SHP77 treated with DMSO at 0.1 percent for 48 hours (cell line): ENCODE results near the gene LRP1B.
"Not testable (repeated sequence)": the region's sequence is repeated elsewhere in the genome, so short reads cannot be mapped to it uniquely, and the experiment has no call there.

Experiments used
- DNase-seq: peaks from one replicate; lab custom pipeline; 2025; lab: John Stamatoyannopoulos, UW

The LRP1B gene

GRCh38 chr2:141878016-141878415 lies 252.8 kb downstream of the LRP1B start:
- no peak for DNase-seq

GRCh38 chr2:141871913-141872634 lies 258.7 kb downstream of the LRP1B start:
- no peak for DNase-seq

- no peak for DNase-seq
These were observed 261.2 kb downstream of the LRP1B start for GRCh38 chr2:141869572-141869971.

- no peak for DNase-seq
These were observed 266.9 kb downstream of the LRP1B start for GRCh38 chr2:141863964-141864363.

GRCh38 chr2:141856215-141856919 lies 274.4 kb downstream of the LRP1B start:
- DNase-seq = no peak

GRCh38 chr2:141848191-141848590 lies 282.6 kb downstream of the LRP1B start:
- no peak for DNase-seq

- DNase-seq = no peak
These were observed 286.6 kb downstream of the LRP1B start for GRCh38 chr2:141844231-141844630.

GRCh38 chr2:141835103-141835502 lies 295.7 kb downstream of the LRP1B start:
- no peak for DNase-seq

GRCh38 chr2:141828761-141829160 lies 302.1 kb downstream of the LRP1B start:
- no peak for DNase-seq

- DNase-seq = no peak
These were observed 306.0 kb downstream of the LRP1B start for GRCh38 chr2:141824790-141825189.

- no peak for DNase-seq
These were observed 309.9 kb downstream of the LRP1B start for GRCh38 chr2:141820893-141821292.

GRCh38 chr2:141815320-141815719 lies 315.5 kb downstream of the LRP1B start:
- not testable (repeated sequence) for DNase-seq

GRCh38 chr2:141814150-141814549 lies 316.7 kb downstream of the LRP1B start:
- no peak for DNase-seq

GRCh38 chr2:141810148-141810547 lies 320.7 kb downstream of the LRP1B start:
- DNase-seq = no peak

- DNase-seq = no peak
These were observed 324.7 kb downstream of the LRP1B start for GRCh38 chr2:141806090-141806489.

- no peak for DNase-seq
These were observed 325.5 kb downstream of the LRP1B start for GRCh38 chr2:141805302-141805701.

- DNase-seq = no peak
These were observed 334.4 kb downstream of the LRP1B start for GRCh38 chr2:141796449-141796848.

- DNase-seq = no peak
These were observed 339.3 kb downstream of the LRP1B start for GRCh38 chr2:141791521-141791920.

GRCh38 chr2:141782574-141782973 lies 348.2 kb downstream of the LRP1B start:
- no peak for DNase-seq

- DNase-seq = no peak
These were observed 352.4 kb downstream of the LRP1B start for GRCh38 chr2:141778315-141778835.

- DNase-seq = no peak
These were observed 360.3 kb downstream of the LRP1B start for GRCh38 chr2:141770530-141770929.

GRCh38 chr2:141767691-141768090 lies 363.1 kb downstream of the LRP1B start:
- no peak for DNase-seq

- DNase-seq = no peak
These were observed 363.8 kb downstream of the LRP1B start for GRCh38 chr2:141767051-141767450.
